Ovary (tissue), 9 donors: ENCODE data around the gene EFTUD2. TPM values are rescaled to one million over a fixed set of nuclear protein-coding genes. Genes with fewer than 3 reads are reported as not detected.

Experiments
- DNase-seq, 5 donors: peaks; one replicate each; pipeline ENCODE4 v3.0.0-alpha.2; 2019 to 2020
- H3K27ac ChIP-seq, 2 donors: fragments of 200-600 bp; one replicate each; pipeline versions ENCODE4 v1.5.1 to v1.8.0; 2019 to 2022
- H3K27me3 ChIP-seq: fragments of 200-600 bp; one replicate; pipeline ENCODE4 v1.8.0; 2022
- H3K36me3 ChIP-seq: fragments of 200-600 bp; sonication (generic); one replicate; pipeline ENCODE4 v1.5.1; 2019
- H3K4me1 ChIP-seq: one replicate; pipeline ENCODE4 v1.8.1; 2013; ENCODE audit warnings: mild to moderate bottlenecking, moderate library complexity; ENCODE audit not compliant: insufficient read depth
- H3K4me3 ChIP-seq: fragments of 200-600 bp; sonication (generic); one replicate; pipeline ENCODE4 v1.5.1; 2017
- H3K9me3 ChIP-seq, 2 donors: fragments of 200-600 bp in 1 of 2; sonication (generic) in 1 of 2; one replicate each; pipeline versions ENCODE4 v1.5.1 to v1.8.1; 2013 to 2019; ENCODE audit warnings: mild to moderate bottlenecking in 1 of 2, moderate library complexity in 1 of 2
- CTCF ChIP-seq, 3 donors: fragments of 450-650 bp in 2 of 3; fragments of 200-600 bp in 1 of 3; IDR thresholded peaks; one replicate each; pipeline versions ENCODE4 v1.5.1 to v1.8.0; 2016 to 2022; ENCODE audit warnings: antibody characterized with exemption in 3 of 3, mild to moderate bottlenecking in 1 of 3
- EP300 ChIP-seq: sonication (generic); formaldehyde crosslinking; IDR thresholded peaks from one replicate; pipeline ENCODE4 v1.6.1; 2017; ENCODE audit warnings: antibody characterized with exemption
- POLR2A ChIP-seq: fragments of 450-650 bp; IDR thresholded peaks from one replicate; pipeline ENCODE4 v1.6.1; 2017; ENCODE audit warnings: antibody characterized with exemption, mild to moderate bottlenecking, moderate library complexity
- WGBS, 3 donors: extraction: QIAGEN DNeasy Blood & Tissue Kit in 1 of 3; methylation state at CpG; one replicate each; pipeline versions ENCODE4 v1.1.5 to v1.1.7; 2013 to 2017; 5-methylcytosine and 5-hydroxymethylcytosine counted together
- intact Hi-C, 4 donors: fragments of 100-400 bp; cut with DNase I; formaldehyde crosslinking; loops; one replicate each; pipeline versions ENCODE4 v1.11.0 to v1.15.1; 2022 to 2023
- polyA plus RNA-seq, 2 donors: library from polyadenylated mRNA; stranded (reverse); fragments of 200-250 nt in 1 of 2; fragments of 350-450 nt in 1 of 2; fragmentation: Illumina TruSeq in 1 of 2; extraction: RNeasy Lipid Tissue Mini Kit (QIAGEN cat#74804) in 1 of 2; gene quantifications; one replicate each; pipeline ENCODE4 v1.2.3, GENCODE V29; 2013 to 2014
- total RNA-seq, 7 donors: library from RNA; depleted of rRNA in 2 of 7; stranded (reverse); fragments of >200 nt in 2 of 7; fragmentation: NEBNext Ultra II Directional in 3 of 7; extraction: Animal tissue kit (Norgen Biotek cat#: 25700) in 3 of 7; gene quantifications; one replicate each; pipeline versions ENCODE4 v1.1.0 to v1.2.4, GENCODE V29; 2016 to 2023
- donor health status: DM: no; HTN: no; CAD: no; lungs with moderate emphysema.
- donor health status: DM: no; HTN: no; CAD: no.
- donor health status: Bipolar disorder and iron deficiency.
- donor health status: DM: yes; HTN: yes; CAD: no.
- donor health status: DM: no; HTN: no; CAD: no.
- donor health status: DM: yes; HTN: yes; CAD: no.

The EFTUD2 gene
- total and polyA plus RNA-seq, 9 donors, result 22.2 to 111 (median 62.5) TPM

DNA sequence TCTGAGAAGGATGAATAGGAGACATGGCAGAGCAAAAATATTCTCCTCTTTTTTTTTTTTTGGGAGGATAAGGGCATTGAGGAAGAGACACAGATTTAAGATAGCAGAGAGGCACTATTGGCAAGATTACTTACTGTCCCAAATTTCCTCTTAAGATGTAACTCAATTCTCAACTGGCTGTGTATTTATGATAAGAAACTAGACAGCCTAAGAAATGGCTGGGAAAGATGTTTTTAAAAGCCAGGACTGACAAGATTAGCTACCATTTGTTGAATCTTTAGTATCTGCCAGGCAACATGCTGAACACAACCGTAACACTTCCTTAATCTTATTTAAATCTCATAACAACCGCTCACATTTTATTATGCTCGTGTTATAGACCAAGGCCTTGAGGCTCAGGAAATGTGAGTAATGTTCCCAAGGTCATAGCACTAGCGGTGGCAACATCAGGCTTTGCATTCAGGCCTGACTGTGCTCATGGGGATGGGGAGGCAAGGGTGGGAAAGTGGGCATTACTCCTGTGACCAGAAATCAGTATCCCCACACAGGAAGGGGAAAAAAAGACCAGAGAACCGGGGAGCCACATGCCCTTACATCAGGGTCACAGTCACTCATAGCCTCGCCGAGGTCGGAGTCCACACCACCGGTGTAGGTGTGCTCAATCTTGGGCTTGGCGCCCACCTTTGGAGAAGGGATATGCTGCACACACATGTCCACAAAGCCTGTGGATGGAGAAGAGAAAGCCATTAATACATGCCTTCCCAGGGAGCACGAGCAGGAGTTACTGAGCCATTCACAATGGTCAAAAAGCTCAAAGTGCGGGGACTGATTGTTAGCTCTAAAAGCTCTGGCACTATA is 36.0 kb downstream of the EFTUD2 start:
- DNase-seq, result no peak
- Histone ChIP-seq H3K27ac (no peak overlapping the region), H3K4me3 (no peak overlapping the region), H3K4me1 (no peaks in the 10 kb centered on the region), H3K9me3 (no peaks in the 10 kb centered on the region), H3K27me3 (no peaks in the 10 kb centered on the region), H3K36me3 (no peaks in the 10 kb centered on the region)
- intact Hi-C loops, result loop anchor here in 1 of 4 donors (2.0 kb wide), 1 partner anchor 84 kb away; no protein-coding TSS in a partner anchor
- 58 to 76% (median 63%) methylated on average over 12 of the region's 12 CpGs for WGBS, 3 donors
- TF ChIP-seq POLR2A (no peak), CTCF (IDR thresholded peaks at IDR 0.05) (no peak), EP300 (no peak)

DNA sequence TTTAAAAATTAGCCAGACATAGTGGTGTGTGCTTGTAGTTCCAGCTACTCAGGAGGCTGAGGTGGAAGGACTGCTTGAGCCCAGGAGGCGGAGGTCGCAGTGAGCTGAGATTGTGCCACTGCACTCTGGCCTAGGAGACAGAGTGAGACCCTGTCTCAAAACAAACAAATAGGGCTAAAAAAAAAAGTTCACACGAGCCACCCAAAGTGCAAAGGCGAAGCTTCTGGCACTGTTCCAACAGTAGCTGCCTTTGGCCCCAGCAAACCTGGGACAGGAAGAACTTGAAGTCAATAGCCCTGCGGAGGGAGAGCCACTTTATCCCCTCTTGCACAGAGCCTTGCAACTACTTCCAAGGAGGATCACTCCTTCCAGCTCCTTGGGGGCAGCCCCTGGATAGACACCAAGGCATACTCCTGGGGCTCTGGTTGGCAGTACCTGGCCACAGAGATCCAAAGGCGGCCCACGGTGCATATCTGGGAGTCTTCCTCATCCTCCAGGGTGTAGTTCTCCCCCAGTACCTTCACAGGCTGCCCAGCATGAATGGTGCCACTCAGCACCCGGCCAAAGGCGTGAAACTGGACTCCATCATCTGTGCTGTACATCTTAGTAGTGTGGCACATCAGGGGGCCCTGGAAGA is 36.8 kb downstream of the EFTUD2 start:
- H3K36me3 ChIP-seq, result no peaks in the 10 kb centered on the region
- no peak overlapping the region for H3K27ac ChIP-seq
- WGBS, 3 donors, result 86 to 90% (median 88%) methylated on average over 9 of the region's 9 CpGs
- intact Hi-C loops, result loop anchor here in 1 of 4 donors (2.0 kb wide), 1 partner anchor 84 kb away; no protein-coding TSS in a partner anchor
- DNase-seq, result no peak
- TF ChIP-seq POLR2A, result no peak
- TF ChIP-seq CTCF (IDR thresholded peaks at IDR 0.05), result no peak
- TF ChIP-seq EP300, result no peak
- H3K4me3 ChIP-seq, result no peak overlapping the region
- no peaks in the 10 kb centered on the region for H3K27me3 ChIP-seq
- no peaks in the 10 kb centered on the region for H3K4me1 ChIP-seq
- H3K9me3 ChIP-seq, result no peaks in the 10 kb centered on the region

- WGBS, 3 donors, result 86 to 91% (median 88%) methylated on average over 5 of the region's 5 CpGs
- Histone ChIP-seq H3K4me3 (no peak overlapping the region), H3K9me3 (no peaks in the 10 kb centered on the region), H3K27ac (no peak overlapping the region), H3K36me3 (no peaks in the 10 kb centered on the region), H3K4me1 (no peaks in the 10 kb centered on the region), H3K27me3 (no peaks in the 10 kb centered on the region)
- TF ChIP-seq EP300 (no peak), CTCF (IDR thresholded peaks at IDR 0.05) (no peak), POLR2A (no peak)
- DNase-seq, result no peak
- intact Hi-C loops, result no loop called here
Measured at GRCh38 chr17:44859701-44860100, 39.5 kb downstream of the EFTUD2 start.

GRCh38 chr17:44854192-44854591 is 45.1 kb downstream of the EFTUD2 start:
- Histone ChIP-seq H3K4me3 (no peak overlapping the region), H3K36me3 (no peaks in the 10 kb centered on the region), H3K9me3 (no peaks in the 10 kb centered on the region), H3K4me1 (no peaks in the 10 kb centered on the region), H3K27ac (no peak overlapping the region), H3K27me3 (no peaks in the 10 kb centered on the region)
- TF ChIP-seq EP300, result no peak
- no peak for TF ChIP-seq POLR2A
- WGBS, 3 donors, result 77 to 90% (median 77%) methylated on average over 5 of the region's 5 CpGs
- intact Hi-C loops, result no loop called here
- no peak for DNase-seq

GRCh38 chr17:44850612-44851011 is 48.6 kb downstream of the EFTUD2 start:
- Histone ChIP-seq H3K27me3 (no peaks in the 10 kb centered on the region), H3K4me3 (no peak overlapping the region), H3K27ac (no peak overlapping the region), H3K9me3 (no peaks in the 10 kb centered on the region), H3K36me3 (no peaks in the 10 kb centered on the region), H3K4me1 (no peaks in the 10 kb centered on the region)
- no peak for TF ChIP-seq CTCF (IDR thresholded peaks at IDR 0.05)
- no peak for TF ChIP-seq EP300
- no peak for TF ChIP-seq POLR2A
- 71 to 79% (median 76%) methylated on average over 5 of the region's 5 CpGs for WGBS, 3 donors
- intact Hi-C loops, result no loop called here
- no peak for DNase-seq
